Stimulated activated CD4-positive, alpha-beta T cell treated with anti-CD3 and anti-CD28 coated beads, Interleukin-4, amount 100 ng/mL, for 48 hours (primary cell): ENCODE results near the gene ADGRE1.
"Not testable (repeated sequence)": the region's sequence is repeated elsewhere in the genome, so short reads cannot be mapped to it uniquely, and the experiment has no call there.

Experiments used
- DNase-seq, 2 donors: peaks; one replicate each; pipeline ENCODE4 v3.0.0-alpha.2; 2020; ENCODE audit warnings: low read depth in 2 of 2

The ADGRE1 gene

GRCh38 chr19:6887316-6887715, at the start of gene ADGRE1:
Gene ADGRE1, plus strand, starts transcription at chr19:6887579. Its CDS starts 30 bp downstream, at chr19:6887609.
- peak in 1 of 2 donors; percentile 26 for DNase-seq

DNA sequence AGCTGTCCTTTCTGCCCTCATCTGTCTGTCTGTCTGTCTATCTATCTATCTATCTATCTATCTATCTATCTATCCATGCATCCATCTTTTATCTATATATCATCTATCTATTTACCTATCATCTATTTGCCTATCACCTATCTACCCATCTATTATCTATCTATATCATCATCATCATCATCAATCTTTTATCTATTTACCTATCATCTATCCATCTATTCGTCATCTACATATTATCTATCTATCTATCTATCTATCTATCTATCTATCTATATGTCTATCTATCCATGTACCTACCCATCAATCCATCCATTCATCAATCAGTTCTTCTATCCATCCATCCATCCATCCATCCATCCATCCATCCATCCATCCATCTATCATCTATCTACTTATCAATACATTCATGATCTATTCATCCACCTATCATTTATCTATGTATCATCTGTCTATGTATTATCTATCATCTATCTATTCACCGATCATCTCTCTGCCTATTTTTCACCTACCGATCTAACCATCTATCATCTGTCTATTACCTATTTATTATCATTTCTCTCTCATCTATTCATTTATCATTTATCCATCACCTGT, 49.2 kb upstream of the ADGRE1 start:
- no peak for DNase-seq

DNA sequence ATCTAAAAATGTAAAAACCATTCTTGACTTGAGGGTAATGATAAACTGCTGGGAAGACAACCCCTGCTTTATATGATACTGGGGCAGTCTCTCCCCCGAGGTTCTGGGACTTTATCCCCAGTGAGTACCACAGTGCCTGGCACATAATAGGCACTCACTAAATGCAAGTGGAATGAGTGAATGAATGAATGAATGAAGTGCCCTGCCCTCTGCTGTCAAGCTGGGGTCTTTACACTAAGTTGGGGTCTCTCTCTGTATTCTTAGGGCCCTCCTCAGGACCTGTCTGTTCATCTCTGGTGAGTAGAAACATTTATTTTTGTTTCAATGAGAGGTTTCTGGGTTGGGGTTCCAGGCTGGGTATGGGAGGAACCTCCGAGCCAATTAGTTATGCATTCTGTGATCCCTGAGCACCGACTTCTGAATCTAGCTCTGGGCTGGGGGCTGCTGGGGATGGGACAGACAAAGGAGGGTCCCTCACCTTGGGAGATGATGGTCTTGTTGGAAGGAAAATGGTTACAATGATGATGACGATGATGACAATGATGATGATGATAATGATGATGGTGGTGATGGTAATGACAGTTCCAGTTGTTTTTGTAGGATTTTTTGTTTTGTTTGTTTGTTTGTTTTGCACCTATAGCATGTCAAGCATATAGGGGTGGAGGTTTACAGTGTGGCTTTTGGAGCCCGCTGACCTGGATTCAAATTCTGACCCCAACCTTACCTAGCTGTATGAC, 44.3 kb upstream of the ADGRE1 start:
- DNase-seq, result no peak

DNA sequence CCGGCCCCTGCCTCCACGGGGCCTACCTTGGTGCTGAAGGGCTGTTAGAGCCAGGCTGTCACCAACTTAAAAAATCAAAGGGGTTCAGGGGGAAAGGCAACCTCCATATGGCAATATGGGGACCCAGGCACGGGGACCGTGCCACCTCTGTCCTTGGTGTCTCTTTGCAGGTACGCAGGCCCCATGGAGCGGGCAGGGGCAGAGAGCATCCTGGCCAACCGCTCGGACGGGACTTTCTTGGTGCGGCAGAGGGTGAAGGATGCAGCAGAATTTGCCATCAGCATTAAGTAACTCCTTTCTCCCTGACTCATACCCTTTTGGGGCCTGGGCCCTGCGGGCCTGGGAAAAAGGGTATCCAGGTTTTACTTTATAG, 39.6 kb upstream of the ADGRE1 start:
- no peak for DNase-seq

DNA sequence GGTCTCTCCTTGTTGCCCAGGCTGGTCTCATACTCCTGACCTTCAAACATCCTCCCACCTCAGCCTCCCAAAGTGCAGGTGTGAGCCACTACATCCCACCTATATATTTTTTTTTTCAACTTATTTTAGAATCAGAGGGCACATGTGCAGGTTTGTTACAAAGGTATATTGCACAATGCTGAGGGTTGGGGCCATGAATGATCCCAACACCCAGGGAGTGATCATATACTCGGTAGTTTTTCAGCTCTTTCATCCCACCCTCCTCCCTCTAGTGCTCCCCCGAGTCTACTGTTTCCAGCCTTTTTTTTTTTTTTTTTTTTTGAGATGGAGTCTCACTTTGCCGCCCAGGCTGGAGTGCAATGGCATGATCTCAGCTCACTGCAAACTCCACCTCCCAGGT, 38.4 kb upstream of the ADGRE1 start:
- no peak for DNase-seq

- no peak for DNase-seq
These were observed 37.5 kb upstream of the ADGRE1 start for GRCh38 chr19:6849876-6850275.

- no peak for DNase-seq
These were observed 36.0 kb upstream of the ADGRE1 start for GRCh38 chr19:6851359-6851758.

DNA sequence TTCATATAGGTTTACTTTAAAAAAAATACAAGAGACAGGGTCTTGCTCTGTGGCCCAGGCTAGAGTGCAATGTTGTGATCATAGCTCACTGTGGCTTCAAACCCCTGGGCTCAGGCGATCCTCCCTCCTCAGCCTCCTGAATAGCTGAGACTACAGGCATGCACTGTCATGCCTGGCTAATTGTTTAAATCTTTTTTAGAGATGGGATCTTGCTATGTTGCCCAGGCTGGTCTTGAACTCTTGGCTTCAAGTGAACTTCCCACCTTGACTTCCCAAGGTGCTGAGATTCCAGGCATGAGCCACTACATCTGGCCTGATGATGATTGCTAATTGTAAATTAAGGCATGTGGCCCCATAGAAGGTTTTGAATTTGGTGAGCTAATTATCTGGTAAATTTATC, 35.4 kb upstream of the ADGRE1 start:
- no peak for DNase-seq

- DNase-seq, result no peak
These were observed 33.5 kb upstream of the ADGRE1 start for GRCh38 chr19:6853868-6854267.

DNA sequence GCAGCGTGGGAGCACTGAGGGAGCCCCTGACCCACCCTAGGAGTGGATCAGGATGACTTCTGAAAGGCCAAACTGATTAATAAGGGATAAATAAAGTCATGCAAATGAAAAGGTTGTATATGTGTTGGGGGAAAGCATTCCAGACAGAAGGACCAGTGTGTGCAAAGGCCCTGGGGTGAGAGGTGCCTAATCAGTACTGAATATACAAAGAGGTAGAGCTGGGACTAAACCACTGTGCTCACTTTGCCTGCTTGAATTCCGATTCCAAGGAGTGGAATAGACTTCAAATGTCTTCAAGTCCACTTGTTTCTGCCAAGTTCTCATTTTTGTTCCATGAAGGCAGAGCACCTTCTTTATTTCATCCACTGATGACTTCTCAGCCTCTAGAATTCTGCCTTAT, 32.6 kb upstream of the ADGRE1 start:
- DNase-seq, result no peak

GRCh38 chr19:6856749-6857372, 30.5 kb upstream of the ADGRE1 start:
- DNase-seq, result no peak

GRCh38 chr19:6861683-6862286, 25.6 kb upstream of the ADGRE1 start:
- DNase-seq, result no peak

DNA sequence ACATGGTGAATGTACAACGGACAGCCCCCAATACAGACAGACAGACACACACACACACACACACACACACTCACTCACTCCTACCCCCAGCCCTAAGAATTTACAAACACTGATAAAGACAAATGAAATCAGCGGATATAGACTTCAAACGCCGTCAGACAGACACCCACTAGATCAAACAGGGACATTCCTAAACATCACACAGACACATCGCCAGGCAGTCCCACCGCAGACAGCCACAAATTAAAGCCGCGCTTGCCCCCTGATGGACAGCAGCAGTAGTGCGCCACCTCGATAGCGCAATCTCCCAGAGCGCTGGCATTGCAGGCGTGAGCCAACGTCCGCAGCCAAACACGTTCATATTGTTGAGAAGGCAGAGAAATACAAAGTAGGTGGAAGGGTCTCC, 24.7 kb upstream of the ADGRE1 start:
- DNase-seq, result peak; percentile 87

DNA sequence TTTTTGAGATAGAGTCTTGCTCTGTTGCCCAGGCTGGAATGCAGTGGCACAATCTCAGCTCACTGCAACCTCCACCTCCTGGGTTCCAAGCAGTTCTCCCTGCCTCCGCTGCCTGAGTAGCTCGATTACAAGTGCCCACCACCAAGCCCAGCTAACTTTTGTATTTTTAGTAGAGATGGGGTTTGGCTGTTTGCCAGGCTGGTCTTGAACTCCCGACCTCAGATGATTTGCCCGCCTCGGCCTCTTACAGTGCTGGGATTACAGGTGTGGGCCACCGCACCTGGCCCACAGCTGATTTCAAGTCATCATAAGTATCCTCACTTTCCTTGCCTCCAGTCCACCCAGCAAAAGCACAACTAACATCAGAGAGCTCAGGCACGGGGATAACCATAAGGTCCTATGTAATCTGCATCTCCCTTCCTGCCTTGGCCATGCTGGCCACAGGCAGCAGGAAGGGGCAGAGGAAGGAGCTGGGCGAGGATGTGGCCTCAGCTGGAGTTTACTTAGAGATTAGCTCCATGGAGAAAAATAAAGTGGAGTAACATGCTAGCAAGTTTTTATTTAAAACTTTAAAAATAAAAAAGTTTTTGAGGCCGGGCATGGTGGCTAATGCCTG, 22.9 kb upstream of the ADGRE1 start:
- DNase-seq, result no peak

DNA sequence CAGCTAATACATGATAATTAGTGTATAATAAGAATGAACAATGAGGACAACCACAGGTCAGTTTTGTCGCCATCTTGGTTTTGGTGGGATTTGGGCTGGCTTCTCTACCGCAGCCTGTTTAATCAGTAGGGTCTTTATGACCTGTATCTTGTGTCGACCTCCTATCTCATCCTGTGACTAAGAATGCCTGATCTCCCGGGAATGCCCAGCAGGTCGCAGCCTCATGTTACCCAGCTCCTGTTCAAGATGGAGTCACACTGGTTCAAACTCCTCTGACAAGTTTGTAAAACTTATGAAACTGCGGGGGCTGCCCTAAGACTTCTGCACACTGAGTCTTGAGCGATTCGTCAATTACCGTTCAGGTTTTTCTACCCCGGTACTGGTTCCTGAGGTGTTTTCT, 21.5 kb upstream of the ADGRE1 start:
- DNase-seq, result no peak

DNA sequence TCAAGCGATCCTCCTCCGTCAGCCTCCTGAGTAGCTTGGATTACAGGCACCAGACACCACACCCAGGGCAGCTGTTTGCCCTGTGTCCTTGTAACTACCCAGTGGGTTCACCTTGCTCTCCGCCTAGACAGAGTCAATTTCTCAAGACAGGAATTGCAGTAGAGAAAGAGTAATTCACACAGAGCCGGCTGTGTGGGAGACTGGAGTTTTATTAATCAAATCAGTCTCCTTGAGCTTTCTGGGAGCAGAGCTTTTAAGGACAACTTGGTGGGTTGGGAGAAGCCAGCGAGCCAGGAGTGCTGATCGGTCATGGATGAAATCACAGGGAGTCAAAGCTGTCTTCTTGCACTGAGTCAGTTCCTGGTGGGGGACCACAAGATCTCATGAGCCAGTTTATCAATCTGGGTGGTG, 20.6 kb upstream of the ADGRE1 start:
- no peak for DNase-seq

- DNase-seq, result no peak
These were observed 19.0 kb upstream of the ADGRE1 start for GRCh38 chr19:6868351-6868750.

DNA sequence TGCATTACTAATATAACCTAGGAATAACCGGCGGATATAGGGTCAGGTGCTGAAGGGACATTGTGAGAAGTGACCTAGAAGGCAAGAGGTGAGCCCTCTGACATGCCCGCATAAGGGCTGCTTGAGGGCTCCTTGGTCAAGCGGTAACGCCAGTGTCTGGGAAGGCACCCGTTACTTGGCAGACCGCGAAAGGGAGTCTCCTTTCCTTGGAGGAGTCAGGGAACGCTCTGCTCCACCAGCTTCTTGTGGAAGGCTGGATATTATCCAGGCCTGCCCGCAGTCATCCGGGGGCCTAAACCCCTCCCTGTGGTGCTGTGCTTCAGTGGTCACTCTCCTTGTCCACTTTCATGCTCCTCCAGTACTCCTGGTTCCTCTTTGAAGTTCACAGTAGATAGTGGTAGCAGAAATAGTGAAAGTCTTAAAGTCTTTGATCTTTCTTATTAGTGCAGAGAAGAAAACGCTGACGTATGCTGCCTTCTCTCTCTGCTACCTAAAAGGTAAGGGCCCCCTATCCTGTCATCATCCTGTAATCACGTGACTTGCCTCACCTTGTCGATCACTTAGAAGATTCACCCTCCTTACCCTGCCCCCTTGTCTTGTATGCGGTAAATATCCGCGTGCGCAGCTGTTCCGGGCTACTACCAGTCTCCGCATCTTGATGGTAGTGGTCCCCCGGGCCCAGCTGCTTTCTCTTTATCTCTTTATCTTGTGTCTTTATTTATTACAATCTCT, 18.1 kb upstream of the ADGRE1 start:
- DNase-seq, result not testable (repeated sequence)

DNA sequence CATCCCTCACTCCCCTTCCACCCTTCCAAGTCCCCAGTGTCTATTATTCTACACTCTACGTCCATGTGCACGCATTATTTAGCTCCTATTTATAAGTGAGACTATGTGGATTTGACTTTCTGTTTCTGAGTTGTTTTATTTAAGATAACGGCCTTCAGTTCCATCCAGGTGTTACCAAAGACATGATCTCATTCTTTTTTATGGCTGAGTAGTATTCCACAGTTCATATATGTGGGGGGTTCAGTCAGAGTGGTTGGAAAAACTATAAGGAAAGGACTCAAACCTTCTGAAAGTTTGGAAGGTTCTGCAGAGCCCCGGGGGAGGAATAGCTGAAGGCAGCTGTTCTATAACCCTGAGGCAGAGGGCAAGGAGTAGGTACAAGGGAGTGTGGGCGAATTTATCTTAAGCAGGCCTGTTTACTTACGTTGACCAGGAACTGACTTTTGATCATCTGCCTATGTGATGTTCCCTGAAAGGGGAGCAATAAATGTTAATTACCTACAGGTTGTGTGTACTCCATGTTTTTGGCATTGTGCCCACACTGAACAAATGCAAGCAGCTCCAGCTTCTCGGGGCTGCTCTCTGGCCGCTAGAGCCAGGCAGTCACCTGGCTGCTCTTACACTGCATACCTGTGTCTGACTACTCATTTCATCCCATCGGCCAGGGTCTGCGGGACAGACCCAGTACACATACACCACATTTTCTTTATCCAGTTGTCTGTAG, 13.5 kb upstream of the ADGRE1 start:
- no peak for DNase-seq

- no peak for DNase-seq
These were observed 12.2 kb upstream of the ADGRE1 start for GRCh38 chr19:6875218-6875617.

DNA sequence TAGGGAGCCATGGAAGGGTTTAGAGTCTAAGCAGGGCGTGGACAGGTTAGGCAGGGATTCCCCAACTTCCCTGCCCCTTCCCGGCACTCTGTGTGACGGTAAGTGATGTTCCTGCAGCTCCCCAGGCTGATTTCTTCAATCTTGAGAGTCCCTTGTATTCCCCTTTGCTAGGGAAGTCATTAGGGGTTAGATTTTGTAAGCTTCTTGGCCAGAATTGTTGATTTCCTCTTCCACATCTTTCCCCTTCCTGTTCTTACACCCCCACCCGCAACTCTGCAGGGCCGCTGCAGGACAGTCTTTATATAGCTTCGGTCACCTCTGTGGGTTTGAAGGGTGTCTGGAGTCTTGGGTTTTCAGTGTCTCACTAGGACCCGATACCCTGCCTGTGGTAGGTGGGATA, 10.6 kb upstream of the ADGRE1 start:
- DNase-seq, result no peak
